Stimulated activated CD4-positive, alpha-beta T cell treated with anti-CD3 and anti-CD28 coated beads, Interleukin-1b, Interleukin-23, amount 100 ng/mL, for 1 hour (primary cell): ENCODE data around the gene SRCAP.
A peak's percentile ranks its signal among the peaks of the same experiment; 100 is the strongest.
"Not testable (repeated sequence)": the region's sequence is repeated elsewhere in the genome, so short reads cannot be mapped to it uniquely, and the experiment has no call there.

Experiments
- DNase-seq, 2 donors: peaks; one replicate each; pipeline ENCODE4 v3.0.0-alpha.2; 2020; ENCODE audit warnings: low read depth in 2 of 2

Gene SRCAP

DNA sequence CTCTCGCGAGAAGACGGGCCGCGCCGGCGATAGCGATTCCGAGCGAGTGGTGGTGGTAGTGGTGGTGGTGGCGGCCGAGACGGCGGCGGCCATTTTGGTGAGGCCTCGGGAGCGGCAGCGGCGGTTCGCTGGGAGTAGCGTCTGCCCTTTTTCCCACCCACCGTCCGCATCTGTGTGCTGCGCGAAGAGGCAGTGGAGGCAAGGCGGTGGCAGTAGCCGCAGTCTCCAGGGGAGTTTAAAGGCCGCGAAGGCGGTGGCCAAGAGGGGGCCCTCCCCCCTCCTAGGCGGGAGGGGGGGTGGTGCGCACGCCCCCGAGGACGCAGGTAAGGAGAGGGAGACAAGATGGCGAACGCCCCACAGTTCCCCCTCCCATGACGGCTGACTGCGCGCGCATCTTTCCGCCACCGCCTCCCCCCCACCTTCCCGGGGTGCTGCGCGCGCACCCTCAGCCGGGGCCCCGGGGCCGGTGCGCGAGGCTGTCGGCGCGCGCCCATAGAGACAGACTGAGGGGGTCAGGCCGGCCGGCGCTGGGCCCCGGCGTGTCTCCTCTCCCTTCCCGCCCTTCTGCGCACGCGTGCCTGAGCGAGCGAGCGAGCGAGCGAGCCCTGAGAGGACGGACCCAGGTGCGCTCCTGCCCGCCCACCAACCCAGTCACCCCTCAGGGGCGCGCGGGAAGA, 694 bp upstream of the SRCAP start:
- DNase-seq, result peak; percentile 95 to 98

DNA sequence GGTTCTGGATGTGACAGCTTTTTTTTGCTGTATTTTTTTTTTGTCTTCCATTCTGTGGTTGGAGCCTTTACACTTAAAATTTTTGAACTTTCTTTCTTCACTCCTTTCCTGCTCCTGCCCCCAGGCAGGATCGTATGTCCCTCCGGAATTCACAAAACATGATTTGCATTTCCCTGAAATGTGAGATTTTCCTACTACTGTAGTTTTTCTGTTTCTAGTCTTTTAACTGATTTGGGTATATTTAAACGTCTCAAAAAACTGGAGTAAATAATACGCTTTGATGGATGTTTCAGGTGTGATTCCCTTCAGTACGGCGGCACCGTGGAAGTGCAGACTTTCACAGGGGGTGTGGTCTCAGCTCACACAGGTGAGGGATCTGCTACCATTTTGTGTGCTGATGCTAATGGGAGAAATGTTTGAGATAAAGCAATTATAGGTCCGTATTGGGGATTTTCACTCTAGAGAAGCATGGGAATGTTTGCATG, 686 bp downstream of the SRCAP start:
- no peak for DNase-seq

DNA sequence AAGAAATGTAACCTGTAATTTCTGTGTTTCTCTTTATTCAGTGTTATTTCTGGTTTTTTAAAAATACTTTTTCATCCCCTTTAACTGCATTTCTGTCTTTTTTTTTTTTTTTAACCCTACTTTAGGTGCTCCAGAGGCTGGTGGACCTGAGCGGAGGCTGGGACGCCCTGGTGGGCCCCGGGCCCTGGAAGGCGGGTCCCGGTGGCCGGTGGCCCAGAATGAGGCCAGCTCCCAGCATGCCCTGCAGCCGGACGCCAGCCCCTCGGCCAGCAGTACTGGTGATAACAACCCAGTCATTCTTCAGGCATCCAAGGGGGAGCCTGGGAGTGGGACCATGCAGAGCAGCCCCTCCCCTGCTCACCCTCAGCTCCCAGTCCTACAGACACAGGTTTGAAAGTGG, 1.5 kb downstream of the SRCAP start:
- DNase-seq, result no peak

DNA sequence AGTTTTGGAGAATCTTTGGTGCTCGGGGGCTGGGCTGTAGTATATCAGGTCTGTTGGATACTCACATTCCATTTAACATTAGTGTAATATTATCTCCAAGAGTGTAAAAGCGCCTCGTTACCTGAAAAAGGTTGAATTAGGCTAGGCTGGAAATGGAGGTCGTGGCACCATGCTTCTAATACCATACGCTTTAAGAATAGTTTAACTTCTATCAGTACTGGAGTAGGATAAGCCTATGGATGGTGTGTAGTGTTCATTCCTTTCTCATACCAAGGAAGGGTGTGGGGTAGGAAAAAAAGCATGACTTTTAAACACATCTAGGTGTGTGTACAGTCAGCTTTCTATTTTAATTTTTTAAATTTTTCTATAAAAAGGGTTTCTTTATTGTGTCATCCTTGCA, 2.0 kb downstream of the SRCAP start:
- no peak for DNase-seq

DNA sequence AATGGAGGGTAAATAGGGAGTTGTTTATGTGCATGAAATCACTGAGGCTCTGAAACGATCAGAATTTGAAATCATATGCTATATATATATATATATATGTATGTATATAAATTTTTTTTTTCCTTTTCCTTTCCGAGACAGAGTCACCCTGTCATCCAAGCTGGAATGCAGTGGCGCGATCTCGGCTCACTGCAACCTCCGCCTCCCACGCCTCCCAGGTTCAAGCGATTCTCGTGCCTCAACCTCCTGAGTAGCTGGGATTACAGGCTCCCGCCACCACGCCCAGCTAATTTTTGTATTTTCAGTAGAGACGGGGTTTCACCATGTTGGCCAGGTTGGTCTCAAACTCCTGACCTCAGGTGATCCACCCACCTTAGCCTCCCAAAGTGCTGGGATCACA, 4.1 kb downstream of the SRCAP start:
- DNase-seq, result not testable (repeated sequence)

DNA sequence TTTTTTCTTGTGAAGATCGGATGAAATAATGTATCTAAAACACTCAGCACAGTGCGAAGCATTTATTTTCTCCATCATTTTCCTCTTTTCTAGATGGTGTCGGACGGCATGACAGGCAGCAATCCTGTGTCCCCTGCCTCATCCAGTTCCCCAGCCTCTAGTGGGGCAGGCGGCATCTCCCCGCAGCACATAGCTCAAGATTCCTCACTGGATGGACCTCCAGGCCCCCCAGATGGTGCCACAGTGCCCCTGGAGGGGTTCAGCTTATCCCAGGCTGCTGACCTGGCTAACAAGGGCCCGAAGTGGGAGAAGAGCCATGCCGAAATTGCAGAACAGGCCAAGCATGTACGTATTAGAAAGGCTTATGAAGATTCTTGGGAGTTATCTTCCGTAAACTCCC, 5.0 kb downstream of the SRCAP start:
- no peak for DNase-seq

DNA sequence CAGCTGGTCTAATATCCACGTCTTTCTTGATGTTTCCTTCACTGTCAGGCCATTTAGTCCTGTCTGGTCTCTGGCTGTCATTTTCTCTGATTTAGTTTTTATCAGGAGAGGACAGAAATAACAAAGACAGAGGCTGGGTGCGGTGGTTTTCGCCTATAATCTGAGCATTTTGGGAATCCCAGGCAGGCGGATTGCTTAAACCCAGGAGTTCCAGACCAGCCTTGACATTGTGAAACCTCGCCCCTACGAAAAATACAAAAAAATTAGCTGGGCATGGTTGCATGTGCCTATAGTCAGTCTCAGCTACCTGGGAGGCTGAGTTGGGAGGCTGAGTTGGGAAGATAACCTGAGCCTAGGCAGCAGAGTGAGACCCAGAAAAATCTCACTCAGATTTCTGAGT, 7.1 kb downstream of the SRCAP start:
- DNase-seq, result no peak

DNA sequence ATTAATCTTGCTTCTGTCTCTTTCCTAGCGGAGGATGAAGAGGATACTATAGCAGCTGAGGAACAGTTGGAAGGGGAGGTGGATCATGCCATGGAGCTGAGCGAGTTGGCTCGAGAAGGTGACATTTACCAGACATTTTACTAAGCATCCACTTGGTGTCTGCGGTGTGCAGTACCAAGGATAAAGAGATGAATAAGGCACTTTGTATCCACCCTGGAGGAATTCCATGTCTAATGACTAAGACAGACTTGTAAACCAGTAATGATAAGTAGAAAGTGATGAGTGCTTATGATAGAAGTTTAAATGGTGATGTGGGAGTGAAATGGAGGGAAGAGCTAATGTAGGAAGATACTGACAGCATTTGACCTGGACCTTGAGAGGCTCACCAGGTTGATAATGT, 12.0 kb downstream of the SRCAP start:
- DNase-seq, result no peak

DNA sequence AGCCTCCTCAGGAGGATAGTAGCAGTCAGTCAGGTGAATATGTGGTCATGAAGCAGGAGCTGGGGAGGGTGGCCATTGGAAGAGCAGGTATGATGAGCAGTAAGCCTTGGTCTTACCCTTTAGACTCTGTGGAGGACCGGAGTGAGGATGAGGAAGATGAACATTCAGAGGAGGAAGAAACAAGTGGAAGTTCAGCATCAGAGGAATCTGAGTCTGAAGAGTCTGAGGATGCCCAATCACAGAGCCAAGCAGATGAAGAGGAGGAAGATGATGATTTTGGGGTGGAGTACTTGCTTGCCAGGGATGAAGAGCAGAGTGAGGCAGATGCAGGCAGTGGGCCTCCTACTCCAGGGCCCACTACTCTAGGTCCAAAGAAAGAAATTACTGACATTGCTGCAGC, 12.7 kb downstream of the SRCAP start:
- DNase-seq, result no peak

DNA sequence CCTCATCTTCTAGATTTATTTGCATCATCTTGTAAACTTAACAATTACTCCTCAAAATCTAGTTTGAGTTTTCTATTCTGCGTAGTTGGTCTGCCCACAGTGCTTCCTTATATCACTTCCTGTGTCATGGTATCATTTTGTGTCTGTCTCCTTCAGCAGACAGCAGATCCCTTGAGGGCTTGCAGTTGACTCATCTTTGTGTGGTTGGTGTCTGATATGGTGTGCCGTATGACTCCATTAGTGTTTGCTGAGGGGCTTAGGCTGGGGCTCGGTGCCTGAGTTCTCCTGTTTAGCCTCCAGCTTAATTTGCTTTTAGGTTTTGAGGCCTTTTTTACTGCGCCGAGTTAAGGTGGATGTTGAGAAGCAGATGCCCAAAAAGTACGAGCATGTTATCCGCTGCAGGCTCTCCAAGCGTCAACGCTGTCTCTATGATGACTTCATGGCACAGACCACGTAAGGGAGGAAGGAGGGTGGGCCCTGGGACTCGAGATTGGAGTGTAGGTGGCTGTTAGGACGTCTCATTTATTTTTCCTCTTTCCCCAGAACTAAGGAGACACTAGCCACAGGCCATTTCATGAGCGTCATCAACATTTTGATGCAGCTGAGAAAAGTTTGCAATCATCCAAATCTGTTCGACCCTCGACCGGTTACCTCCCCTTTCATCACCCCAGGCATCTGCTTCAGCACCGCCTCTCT, 16.9 kb downstream of the SRCAP start:
- DNase-seq, result peak in 1 of 2 donors; percentile 9

DNA sequence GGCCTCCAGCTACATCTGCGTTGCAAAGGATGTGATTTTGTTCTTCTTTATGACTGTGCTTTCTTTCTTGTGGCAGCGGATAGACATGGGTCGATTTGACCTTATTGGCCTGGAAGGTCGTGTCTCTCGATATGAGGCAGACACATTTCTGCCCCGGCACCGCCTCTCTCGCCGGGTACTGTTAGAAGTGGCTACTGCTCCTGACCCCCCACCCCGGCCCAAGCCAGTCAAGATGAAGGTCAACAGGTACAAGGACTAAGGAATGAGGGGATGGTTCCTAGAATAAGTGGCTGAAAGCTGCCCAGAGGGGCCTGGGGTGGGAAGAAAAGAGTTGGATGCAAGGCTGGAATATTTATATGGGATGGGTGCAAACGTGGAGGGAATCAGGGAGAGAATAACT, 21.1 kb downstream of the SRCAP start:
- no peak for DNase-seq

DNA sequence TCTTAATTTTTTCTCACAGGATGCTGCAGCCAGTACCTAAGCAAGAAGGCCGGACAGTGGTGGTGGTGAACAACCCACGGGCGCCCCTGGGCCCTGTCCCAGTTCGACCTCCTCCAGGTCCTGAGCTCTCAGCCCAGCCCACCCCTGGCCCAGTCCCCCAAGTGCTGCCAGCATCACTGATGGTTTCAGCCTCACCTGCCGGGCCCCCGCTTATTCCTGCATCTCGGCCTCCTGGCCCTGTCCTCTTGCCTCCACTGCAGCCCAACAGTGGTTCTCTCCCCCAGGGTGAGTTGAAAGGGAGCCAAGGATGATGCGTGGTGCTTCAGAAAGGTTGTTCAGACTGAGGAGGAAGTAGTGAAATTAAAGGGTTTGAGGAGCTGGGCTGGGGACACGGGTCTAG, 21.7 kb downstream of the SRCAP start:
- DNase-seq, result no peak

DNA sequence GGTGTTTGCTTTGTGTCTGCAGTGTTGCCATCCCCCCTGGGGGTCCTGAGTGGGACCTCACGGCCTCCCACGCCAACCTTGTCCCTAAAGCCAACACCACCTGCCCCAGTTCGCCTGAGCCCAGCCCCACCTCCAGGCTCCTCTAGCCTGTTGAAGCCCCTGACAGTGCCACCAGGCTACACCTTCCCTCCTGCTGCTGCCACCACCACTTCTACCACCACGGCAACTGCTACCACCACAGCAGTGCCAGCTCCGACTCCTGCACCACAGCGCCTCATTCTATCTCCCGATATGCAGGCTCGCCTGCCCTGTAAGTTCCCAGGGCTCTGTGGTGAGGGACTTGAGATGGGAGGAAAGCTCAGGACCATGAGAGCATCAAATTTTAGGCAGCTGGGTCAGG, 22.2 kb downstream of the SRCAP start:
- no peak for DNase-seq

DNA sequence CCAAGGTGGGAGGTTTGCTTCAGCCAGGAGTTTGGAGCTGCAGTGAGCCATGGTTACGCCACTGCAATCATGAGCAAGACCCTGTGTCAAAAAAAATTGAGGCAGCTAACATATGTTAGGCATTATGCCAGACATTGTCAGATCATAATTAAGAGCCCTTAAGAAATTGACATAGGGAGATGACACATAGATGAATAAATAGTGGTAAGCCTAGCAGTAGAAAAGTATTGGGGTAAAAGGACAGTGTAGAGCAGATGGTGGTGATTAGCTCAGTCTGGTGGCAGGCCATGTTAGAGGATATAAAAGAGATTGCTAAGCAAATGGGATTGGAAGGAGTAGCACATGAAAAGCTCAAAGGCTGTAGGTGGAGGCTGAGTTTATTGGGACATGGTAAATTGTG, 22.6 kb downstream of the SRCAP start:
- no peak for DNase-seq

DNA sequence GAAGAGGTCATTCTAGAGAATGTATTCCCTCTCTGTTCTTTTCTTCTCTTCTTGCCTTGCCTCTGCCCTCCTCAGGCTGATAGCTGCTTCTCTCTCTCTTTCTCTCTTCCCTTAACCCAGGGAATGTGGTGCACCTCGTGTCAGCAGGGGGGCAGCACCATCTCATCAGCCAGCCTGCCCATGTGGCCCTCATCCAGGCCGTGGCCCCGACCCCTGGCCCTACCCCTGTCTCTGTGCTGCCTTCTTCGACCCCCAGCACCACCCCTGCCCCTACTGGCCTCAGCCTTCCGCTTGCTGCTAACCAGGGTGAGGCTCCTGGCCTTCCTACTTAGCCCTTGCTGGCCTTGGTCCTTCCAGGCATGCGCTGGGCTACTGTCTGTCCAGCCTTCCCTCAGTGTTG, 23.5 kb downstream of the SRCAP start:
- DNase-seq, result no peak

DNA sequence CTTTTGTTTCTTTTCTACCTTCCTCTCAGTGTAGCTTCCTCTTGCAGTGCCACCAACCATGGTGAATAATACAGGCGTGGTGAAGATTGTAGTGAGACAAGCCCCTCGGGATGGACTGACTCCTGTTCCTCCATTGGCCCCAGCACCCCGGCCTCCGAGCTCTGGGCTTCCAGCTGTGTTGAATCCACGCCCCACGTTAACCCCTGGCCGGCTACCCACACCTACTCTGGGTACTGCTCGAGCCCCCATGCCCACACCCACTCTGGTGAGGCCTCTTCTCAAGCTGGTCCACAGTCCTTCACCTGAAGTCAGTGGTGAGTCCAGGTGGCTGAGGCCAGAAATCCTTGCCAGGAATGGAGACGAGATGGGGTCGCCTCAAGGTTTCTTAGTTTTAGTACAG, 23.9 kb downstream of the SRCAP start:
- no peak for DNase-seq

DNA sequence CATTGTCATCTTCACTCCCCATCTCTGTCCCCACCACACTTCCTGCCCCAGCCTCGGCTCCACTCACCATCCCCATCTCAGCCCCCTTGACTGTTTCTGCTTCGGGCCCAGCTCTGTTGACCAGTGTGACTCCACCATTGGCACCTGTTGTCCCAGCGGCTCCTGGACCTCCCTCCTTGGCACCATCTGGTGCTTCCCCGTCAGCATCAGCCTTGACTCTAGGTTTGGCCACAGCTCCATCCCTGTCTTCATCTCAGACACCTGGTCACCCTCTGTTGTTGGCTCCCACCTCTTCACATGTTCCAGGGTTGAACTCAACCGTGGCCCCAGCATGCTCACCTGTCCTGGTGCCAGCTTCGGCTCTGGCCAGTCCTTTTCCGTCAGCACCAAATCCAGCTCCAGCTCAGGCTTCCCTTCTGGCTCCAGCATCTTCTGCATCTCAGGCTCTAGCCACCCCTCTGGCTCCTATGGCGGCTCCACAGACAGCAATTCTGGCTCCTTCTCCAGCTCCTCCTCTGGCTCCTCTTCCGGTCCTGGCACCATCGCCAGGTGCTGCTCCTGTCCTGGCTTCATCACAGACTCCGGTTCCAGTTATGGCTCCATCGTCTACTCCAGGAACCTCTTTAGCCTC, 24.9 kb downstream of the SRCAP start:
- DNase-seq, result no peak

DNA sequence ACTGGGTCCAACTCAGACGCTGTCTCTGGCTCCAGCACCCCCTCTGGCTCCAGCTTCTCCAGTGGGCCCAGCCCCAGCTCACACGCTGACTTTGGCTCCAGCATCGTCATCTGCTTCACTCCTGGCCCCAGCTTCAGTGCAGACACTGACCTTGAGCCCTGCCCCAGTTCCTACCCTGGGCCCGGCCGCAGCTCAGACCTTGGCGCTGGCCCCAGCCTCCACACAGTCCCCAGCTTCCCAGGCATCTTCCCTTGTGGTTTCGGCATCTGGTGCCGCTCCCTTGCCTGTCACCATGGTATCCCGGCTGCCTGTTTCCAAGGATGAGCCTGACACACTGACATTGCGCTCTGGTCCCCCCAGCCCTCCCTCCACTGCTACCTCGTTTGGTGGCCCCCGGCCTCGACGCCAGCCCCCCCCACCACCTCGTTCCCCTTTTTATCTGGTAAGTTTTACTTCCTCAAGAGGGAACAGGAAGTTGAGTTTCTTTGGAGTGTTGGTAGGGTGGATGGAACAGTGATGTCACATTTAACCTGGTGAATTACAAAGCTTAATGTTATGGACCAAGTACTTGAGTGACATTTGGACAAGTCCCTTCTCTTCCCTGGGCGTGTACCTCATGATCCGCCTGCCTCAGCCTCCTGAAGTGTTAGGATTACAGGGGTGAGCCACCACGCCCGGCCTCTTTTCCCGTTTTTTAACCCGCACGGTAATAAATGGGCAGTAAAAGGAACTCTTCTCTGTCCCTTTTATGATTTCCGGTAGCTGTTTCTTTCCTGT, 25.9 kb downstream of the SRCAP start:
- DNase-seq, result no peak

DNA sequence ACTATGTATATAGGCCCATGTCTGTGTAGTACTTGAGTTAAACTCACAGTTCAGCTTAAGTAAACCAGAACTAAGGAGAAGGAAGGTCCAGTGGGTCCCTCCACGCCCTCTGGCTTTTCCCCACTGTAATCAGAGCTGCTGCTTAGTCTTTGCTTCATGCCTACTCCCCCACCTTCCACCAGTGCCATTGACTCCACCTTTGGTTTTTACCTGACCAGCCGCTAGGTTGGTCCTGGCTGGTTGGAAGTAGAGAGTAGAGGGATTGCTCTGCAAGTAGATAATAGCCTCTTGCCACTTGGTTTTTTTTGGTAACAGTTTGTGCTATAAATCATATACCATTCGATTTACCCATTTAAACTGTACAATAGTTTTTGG, 26.4 kb downstream of the SRCAP start:
- DNase-seq, result no peak

DNA sequence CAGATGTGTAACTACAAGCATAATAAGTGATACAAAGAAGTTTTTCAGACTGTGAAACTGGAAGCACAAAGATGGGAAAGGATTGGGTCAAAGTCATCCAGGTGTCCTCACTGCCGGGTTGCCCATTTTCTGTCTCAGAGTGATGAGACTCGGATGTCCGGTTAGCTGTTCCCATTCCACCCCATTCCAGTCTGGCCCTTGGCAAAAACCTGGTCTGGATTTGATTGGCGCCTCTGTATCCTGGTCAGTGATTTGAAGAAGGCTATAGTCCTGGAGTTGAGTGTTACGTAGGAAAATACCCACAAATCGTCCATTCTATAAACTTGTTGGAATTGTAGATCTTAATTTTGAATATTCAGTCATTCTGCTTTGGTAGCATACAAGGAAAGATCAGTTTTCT, 29.4 kb downstream of the SRCAP start:
- no peak for DNase-seq

DNA sequence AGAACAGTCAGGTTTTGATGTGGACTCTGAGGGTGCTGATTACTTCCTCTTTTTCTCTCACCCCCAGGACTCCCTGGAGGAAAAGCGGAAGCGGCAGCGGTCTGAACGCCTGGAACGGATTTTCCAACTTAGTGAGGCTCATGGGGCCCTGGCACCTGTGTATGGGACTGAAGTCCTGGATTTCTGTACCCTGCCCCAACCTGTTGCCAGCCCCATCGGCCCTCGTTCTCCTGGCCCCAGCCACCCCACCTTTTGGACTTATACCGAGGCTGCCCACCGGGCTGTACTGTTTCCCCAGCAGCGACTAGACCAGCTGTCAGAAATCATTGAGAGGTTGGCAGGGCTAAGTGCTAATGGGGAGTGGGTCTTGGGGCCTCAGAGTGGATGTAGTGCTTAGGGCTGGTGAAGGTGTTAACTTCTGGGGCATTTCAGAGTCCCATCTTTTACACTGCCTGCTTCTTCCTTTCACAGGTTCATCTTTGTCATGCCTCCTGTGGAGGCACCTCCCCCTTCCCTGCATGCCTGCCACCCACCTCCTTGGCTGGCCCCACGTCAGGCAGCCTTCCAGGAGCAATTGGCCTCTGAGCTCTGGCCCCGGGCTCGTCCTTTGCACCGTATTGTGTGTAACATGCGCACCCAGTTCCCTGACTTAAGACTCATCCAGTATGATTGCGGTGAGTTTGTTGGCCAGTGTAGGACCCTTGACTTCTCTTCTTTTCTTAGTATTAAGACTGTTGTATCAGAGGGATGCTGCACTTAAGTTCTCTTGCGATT, 30.1 kb downstream of the SRCAP start:
- DNase-seq, result no peak

DNA sequence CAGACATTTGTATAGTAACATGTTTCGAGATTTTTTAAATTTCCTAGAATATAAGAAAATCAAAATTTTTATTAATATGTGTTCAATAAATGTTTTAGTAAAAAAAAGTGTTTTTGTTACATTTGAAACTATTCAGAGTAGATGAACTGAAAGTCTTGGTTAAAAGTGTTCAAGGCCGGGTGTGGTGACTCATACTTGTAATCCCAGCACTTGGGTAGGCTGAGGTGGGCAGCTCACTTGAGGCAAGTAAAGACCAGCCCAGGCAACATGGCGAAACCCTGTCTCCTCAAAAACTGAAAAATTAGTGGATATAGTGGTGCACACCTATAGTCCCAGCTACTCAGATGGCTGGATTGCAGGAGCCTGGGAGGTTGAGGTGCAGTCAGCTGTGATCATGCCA, 32.4 kb downstream of the SRCAP start:
- DNase-seq, result no peak
